ENCODE measurements around the gene EFNA2.

The EFNA2 gene

GRCh38 chr19:1284293-1284978 is 1.2 kb upstream of the EFNA2 start:
- DNase-seq (ENCODE audit: low read depth) = no peak

GRCh38 chr19:1284979-1285736 is 515 bp upstream of the EFNA2 start:
- DNase-seq (ENCODE audit: low read depth) = no peak

- no peak for DNase-seq (ENCODE audit: low read depth)
These were observed 1.0 kb downstream of the EFNA2 start for GRCh38 chr19:1286487-1287353.

GRCh38 chr19:1287354-1288225 is 1.9 kb downstream of the EFNA2 start:
- DNase-seq (ENCODE audit: low read depth) = no peak

GRCh38 chr19:1288226-1288612 is 2.5 kb downstream of the EFNA2 start:
- no peak for DNase-seq (ENCODE audit: low read depth)

GRCh38 chr19:1288833-1289685 is 3.4 kb downstream of the EFNA2 start:
- DNase-seq (ENCODE audit: low read depth) = no peak

GRCh38 chr19:1289686-1290025 is 4.0 kb downstream of the EFNA2 start:
- DNase-seq (ENCODE audit: low read depth) = no peak

- DNase-seq (ENCODE audit: low read depth) = no peak
These were observed 4.6 kb downstream of the EFNA2 start for GRCh38 chr19:1290196-1290702.

GRCh38 chr19:1290703-1291651 is 5.3 kb downstream of the EFNA2 start:
- no peak for DNase-seq (ENCODE audit: low read depth)

- DNase-seq (ENCODE audit: low read depth) = no peak
These were observed 6.2 kb downstream of the EFNA2 start for GRCh38 chr19:1291761-1292418.

- DNase-seq (ENCODE audit: low read depth) = no peak
These were observed 6.9 kb downstream of the EFNA2 start for GRCh38 chr19:1292419-1293151.

GRCh38 chr19:1293782-1294604 is 8.3 kb downstream of the EFNA2 start:
- no peak for DNase-seq (ENCODE audit: low read depth)

GRCh38 chr19:1294688-1295087 is 9.0 kb downstream of the EFNA2 start:
- no peak for DNase-seq (ENCODE audit: low read depth)

GRCh38 chr19:1295169-1296012 is 9.7 kb downstream of the EFNA2 start:
- DNase-seq (ENCODE audit: low read depth) = no peak

GRCh38 chr19:1296078-1296477 is 10.4 kb downstream of the EFNA2 start:
- no peak for DNase-seq (ENCODE audit: low read depth)

- no peak for DNase-seq (ENCODE audit: low read depth)
These were observed 11.1 kb downstream of the EFNA2 start for GRCh38 chr19:1296575-1297271.
